SK-N-SH treated with all-trans-retinoic acid at 6 μM for 48 hours (cell line): ENCODE results near the gene XRCC4.

ENCODE experiments used
- ATAC-seq: fragments of 200-7000 bp; cut with Tn5 transposase; 3 replicates; pipeline ENCODE4 v1.9.1; 2020; ENCODE audit warnings: mild to moderate bottlenecking, moderate library complexity
- ARNTL ChIP-seq: fragments of 450-650 bp; formaldehyde crosslinking; IDR thresholded peaks from 2 replicates; pipeline ENCODE4 v1.5.0; 2020; ENCODE audit warnings: low read depth, mild to moderate bottlenecking, moderate library complexity, borderline replicate concordance
- BACH2 ChIP-seq: fragments of 250-450 bp; sonication (Bioruptor Pico); IDR thresholded peaks from 2 replicates; pipeline ENCODE4 v1.9.0; 2021; ENCODE audit warnings: mild to moderate bottlenecking, borderline replicate concordance
- ESRRG ChIP-seq: fragments of 250-450 bp; sonication (Bioruptor Pico); IDR thresholded peaks from 2 replicates; pipeline ENCODE4 v1.6.1; 2021; ENCODE audit warnings: mild to moderate bottlenecking
- ISL1 ChIP-seq: fragments of 250-450 bp; sonication (Bioruptor Pico); IDR thresholded peaks from 2 replicates; pipeline ENCODE4 v2.1.2; 2022; ENCODE audit warnings: mild to moderate bottlenecking, moderate library complexity
- OSR1 ChIP-seq: fragments of 250-450 bp; sonication (Bioruptor Pico); IDR thresholded peaks from 2 replicates; pipeline ENCODE4 v1.8.0; 2022; ENCODE audit warnings: moderate library complexity, mild to moderate bottlenecking, inconsistent platforms
- PPARA ChIP-seq: fragments of 250-450 bp; sonication (Bioruptor Pico); IDR thresholded peaks from 2 replicates; pipeline ENCODE4 v1.5.0; 2020; ENCODE audit warnings: mild to moderate bottlenecking, borderline replicate concordance
- RARB ChIP-seq: fragments of 250-450 bp; sonication (Bioruptor Pico); IDR thresholded peaks from 2 replicates; pipeline ENCODE4 v1.8.0; 2021; ENCODE audit warnings: mild to moderate bottlenecking, moderate library complexity
- SNAI2 ChIP-seq: fragments of 250-450 bp; sonication (Bioruptor Pico); IDR thresholded peaks from 2 replicates; pipeline ENCODE4 v1.5.0; 2020; ENCODE audit warnings: mild to moderate bottlenecking, moderate library complexity
- TCF4 ChIP-seq: fragments of 250-450 bp; sonication (Bioruptor Pico); IDR thresholded peaks from 2 replicates; pipeline ENCODE4 v1.8.0; 2021; ENCODE audit warnings: mild to moderate bottlenecking, moderate library complexity, borderline replicate concordance
- TOX ChIP-seq: fragments of 250-450 bp; sonication (Bioruptor Pico); IDR thresholded peaks from 2 replicates; pipeline ENCODE4 v1.8.0; 2021; ENCODE audit warnings: mild to moderate bottlenecking, moderate library complexity, borderline replicate concordance
- TSHZ2 ChIP-seq: fragments of 250-450 bp; sonication (Bioruptor Pico); IDR thresholded peaks from 2 replicates; pipeline ENCODE4 v1.5.0; 2020; ENCODE audit warnings: mild to moderate bottlenecking, moderate library complexity
- ZC3H10 ChIP-seq: fragments of 250-450 bp; sonication (Bioruptor Pico); IDR thresholded peaks from 2 replicates; pipeline ENCODE4 v1.5.1; 2021; ENCODE audit warnings: mild to moderate bottlenecking, moderate library complexity
- ZFP3 ChIP-seq: fragments of 250-450 bp; sonication (Bioruptor Pico); IDR thresholded peaks from 2 replicates; pipeline ENCODE4 v1.5.0; 2020; ENCODE audit warnings: mild to moderate bottlenecking, moderate library complexity
- ZNF565 ChIP-seq: fragments of 450-650 bp; formaldehyde crosslinking; conservative IDR thresholded peaks from 2 replicates; pipeline ENCODE4 v1.5.0; 2020; ENCODE audit warnings: low read depth, mild to moderate bottlenecking, moderate library complexity
- ZNF70 ChIP-seq: fragments of 450-650 bp; formaldehyde crosslinking; IDR thresholded peaks from 2 replicates; pipeline ENCODE4 v1.5.0; 2020; ENCODE audit warnings: mild to moderate bottlenecking, moderate library complexity
- ZNF8 ChIP-seq: fragments of 450-650 bp; formaldehyde crosslinking; IDR thresholded peaks from 2 replicates; pipeline ENCODE4 v1.5.0; 2020; ENCODE audit warnings: mild to moderate bottlenecking, moderate library complexity
- TF ChIP-seq, protein P1 (sequence below): fragments of 250-450 bp; sonication (Bioruptor Pico); IDR thresholded peaks from 2 replicates; pipeline ENCODE4 v1.8.0; 2020; ENCODE audit warnings: mild to moderate bottlenecking, moderate library complexity, borderline replicate concordance
- TF ChIP-seq, protein P2 (sequence below): fragments of 250-450 bp; sonication (Bioruptor Pico); IDR thresholded peaks from 2 replicates; pipeline ENCODE4 v1.5.1; 2020; ENCODE audit warnings: low read depth, mild to moderate bottlenecking, moderate library complexity

XRCC4 gene

DNA sequence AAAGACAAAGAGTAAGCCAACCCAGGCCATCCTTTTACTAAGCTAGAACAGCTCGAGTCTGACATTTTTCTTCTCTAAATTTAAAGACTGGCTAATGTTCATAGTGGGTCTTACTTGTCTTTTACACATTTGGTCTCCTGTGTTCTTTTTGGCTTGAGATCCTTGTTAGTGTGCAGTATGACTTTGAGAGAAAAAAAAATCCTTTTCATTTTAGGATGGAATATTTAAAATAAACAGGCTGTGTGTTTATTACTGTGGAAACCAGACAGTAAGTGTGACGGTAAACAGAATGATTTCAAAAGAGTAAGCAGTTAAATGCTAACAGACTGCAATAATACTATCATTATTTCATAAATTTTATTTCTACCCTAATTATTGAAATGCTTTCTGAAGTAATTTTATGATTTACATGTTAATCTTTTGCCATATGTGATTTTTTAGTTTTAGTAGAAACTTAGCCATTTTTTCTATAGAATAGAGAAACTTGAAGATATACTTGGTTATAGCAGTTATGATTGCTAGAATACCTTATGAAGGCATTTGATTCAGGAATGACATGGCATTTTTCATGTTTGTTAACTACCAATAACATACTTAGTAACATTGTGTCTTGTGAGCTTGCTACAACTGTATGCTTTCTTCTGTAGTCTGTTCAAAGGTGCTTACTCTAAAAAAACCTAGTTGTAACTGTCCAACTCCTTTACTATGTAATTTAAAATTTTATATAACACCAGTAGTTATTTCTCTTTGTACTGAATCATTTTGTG, 92.4 kb downstream of the XRCC4 start:
- no peak for ATAC-seq
- TF ChIP-seq ESRRG (CRISPR knock-in tag), result no peak
- TF ChIP-seq, protein P1, sequence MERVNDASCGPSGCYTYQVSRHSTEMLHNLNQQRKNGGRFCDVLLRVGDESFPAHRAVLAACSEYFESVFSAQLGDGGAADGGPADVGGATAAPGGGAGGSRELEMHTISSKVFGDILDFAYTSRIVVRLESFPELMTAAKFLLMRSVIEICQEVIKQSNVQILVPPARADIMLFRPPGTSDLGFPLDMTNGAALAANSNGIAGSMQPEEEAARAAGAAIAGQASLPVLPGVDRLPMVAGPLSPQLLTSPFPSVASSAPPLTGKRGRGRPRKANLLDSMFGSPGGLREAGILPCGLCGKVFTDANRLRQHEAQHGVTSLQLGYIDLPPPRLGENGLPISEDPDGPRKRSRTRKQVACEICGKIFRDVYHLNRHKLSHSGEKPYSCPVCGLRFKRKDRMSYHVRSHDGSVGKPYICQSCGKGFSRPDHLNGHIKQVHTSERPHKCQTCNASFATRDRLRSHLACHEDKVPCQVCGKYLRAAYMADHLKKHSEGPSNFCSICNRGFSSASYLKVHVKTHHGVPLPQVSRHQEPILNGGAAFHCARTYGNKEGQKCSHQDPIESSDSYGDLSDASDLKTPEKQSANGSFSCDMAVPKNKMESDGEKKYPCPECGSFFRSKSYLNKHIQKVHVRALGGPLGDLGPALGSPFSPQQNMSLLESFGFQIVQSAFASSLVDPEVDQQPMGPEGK (CRISPR knock-in tag), result no peak
- no peak for TF ChIP-seq ZFP3 (CRISPR knock-in tag)
- TF ChIP-seq TSHZ2 (CRISPR knock-in tag), result no peak

DNA sequence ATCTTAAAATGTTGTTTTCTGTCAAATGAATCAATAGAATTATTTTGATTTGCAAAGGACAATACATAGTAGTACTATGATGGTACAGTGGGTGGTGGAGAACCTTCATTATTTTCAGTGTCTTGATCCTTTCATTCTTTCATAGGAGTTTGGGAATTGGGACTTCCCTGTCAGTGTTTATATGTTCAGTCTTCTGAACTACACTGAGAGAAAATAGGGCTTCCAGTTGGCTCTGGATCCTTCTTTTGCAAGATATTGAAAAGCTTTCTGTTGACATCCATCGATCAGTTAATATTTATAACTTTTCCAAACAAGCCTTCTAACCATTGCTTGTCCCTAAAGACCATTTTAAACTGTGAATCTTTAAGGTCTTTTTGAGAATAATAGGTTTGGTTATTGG, 94.7 kb downstream of the XRCC4 start:
- no peak for TF ChIP-seq ISL1 (CRISPR knock-in tag)
- TF ChIP-seq TOX, result no peak
- TF ChIP-seq, protein P1 (CRISPR knock-in tag), result no peak
- TF ChIP-seq, protein P2, sequence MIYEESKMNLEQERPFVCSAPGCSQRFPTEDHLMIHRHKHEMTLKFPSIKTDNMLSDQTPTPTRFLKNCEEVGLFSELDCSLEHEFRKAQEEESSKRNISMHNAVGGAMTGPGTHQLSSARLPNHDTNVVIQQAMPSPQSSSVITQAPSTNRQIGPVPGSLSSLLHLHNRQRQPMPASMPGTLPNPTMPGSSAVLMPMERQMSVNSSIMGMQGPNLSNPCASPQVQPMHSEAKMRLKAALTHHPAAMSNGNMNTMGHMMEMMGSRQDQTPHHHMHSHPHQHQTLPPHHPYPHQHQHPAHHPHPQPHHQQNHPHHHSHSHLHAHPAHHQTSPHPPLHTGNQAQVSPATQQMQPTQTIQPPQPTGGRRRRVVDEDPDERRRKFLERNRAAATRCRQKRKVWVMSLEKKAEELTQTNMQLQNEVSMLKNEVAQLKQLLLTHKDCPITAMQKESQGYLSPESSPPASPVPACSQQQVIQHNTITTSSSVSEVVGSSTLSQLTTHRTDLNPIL, result no peak
- no peak for TF ChIP-seq ZNF8 (CRISPR knock-in tag)
- TF ChIP-seq RARB (CRISPR knock-in tag), result no peak
- TF ChIP-seq ZNF565 (CRISPR knock-in tag), result no peak
- no peak for TF ChIP-seq ARNTL (CRISPR knock-in tag)
- TF ChIP-seq ESRRG (CRISPR knock-in tag), result no peak
- TF ChIP-seq ZNF70 (CRISPR knock-in tag), result no peak
- no peak for TF ChIP-seq TCF4 (CRISPR knock-in tag)
- no peak for TF ChIP-seq PPARA (CRISPR knock-in tag)
- TF ChIP-seq SNAI2 (CRISPR knock-in tag), result no peak

GRCh38 chr5:83172655-83173054, 95.3 kb downstream of the XRCC4 start:
- TF ChIP-seq ARNTL (CRISPR knock-in tag) (no peak), ZNF565 (CRISPR knock-in tag) (no peak), TCF4 (CRISPR knock-in tag) (no peak), ZNF70 (CRISPR knock-in tag) (no peak), ZFP3 (CRISPR knock-in tag) (no peak), RARB (CRISPR knock-in tag) (no peak), BACH2 (no peak)
- ATAC-seq, result no peak

More for the DNA sequence above, 94.7 kb downstream of the XRCC4 start:
- ATAC-seq, result no peak

DNA sequence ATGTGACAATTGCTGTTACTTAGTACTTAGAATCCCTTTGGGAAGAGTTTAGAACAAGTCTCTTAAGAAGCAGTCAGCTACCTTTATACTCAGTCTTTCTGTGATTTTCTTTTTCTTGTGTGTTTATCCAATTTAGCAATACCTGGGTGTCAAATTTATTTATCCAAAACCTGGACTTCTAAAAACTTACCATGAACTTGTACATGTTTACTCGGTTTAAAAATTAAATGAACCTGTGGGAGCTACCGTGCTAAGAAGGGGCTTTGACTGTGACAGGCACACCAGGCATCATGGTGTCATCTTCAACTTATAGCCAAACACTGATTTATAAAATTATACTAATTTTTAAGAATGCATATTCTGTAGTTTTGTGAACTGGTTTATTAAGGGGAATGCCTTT, 96.5 kb downstream of the XRCC4 start:
- TF ChIP-seq RARB (CRISPR knock-in tag) (no peak), ZC3H10 (no peak), TSHZ2 (CRISPR knock-in tag) (no peak), ZNF565 (CRISPR knock-in tag) (no peak), PPARA (CRISPR knock-in tag) (no peak), OSR1 (no peak), ISL1 (CRISPR knock-in tag) (no peak), SNAI2 (CRISPR knock-in tag) (no peak), ZFP3 (CRISPR knock-in tag) (no peak)
- no peak for ATAC-seq
